ENCODE results near the gene ILK. TPM values are rescaled to one million over a fixed set of nuclear protein-coding genes. Genes with fewer than 3 reads are reported as not detected.

Gene ILK
- total RNA-seq, 1 experiment from 2014 or later, result 69.7 TPM

DNA sequence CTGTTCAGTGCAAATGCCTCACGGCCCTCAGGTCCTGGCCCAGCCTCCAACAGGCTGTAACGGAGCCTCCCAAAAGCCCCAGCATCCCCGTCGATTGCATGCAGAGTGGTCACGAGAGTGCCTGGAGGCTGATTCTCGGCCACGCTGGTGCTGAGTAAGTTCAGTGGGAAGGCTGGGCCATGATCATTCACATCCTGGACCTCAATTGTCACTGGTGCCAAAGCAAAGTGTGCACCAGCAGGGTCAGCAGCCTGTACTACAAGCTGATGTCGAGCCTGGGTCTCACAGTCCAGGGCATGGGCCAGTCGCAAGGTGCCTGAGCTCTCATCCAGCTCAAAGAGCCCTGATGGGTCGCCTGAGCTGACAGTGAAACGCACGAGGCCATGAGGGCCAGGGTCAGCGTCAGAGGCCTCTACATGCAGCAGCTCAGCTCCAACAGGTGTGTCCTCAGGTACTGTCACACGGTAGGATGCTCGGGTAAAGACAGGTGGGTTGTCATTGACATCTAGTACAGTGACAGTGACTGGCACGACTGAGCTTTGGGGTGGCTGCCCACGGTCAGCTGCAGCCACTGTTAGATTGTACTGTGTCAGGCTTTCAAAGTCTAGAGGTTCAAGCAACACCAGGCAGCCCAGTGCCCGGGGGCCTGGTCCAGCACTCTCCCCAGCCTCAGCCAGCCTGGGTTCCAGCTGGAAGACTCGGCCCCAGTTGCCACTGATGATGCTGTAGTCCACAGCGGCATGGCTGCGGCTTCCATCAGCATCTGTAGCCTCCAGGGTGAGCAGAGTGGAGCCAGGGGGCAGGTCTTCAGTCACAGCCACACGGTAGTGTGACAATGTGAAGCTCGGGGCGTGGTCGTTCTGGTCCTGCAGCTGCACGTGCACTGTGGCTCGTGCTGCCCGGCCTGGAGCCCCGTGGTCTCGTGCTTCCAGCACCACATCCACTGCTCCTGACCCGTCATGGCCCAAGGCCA, 20.1 kb downstream of the ILK start:
- intact Hi-C loops (cut with micrococcal nuclease; ENCODE audit: unreplicated experiment), result no loop called here
- Histone ChIP-seq H3K4me3 (no peak overlapping the region), H3K4me1 (replicated peaks; ENCODE audit: insufficient read depth) (peaks cover 4% of the 10 kb centered on the region; the same call in 1 of the 2 replicates), H3K9me3 (ENCODE audit: insufficient read depth, low read depth) (no peaks in the 10 kb centered on the region), H3F3A (ENCODE audit: insufficient read depth, low read depth) (no peaks in the 10 kb centered on the region), H3K27ac (no peak overlapping the region), H3K79me2 (ENCODE audit: low read depth) (peaks cover 1% of the 10 kb centered on the region; the same call in 1 of the 2 replicates), H2AFZ (no peak overlapping the region), H3K4me2 (no peak overlapping the region), H4K20me1 (ENCODE audit: insufficient read depth) (no peaks in the 10 kb centered on the region), H3K27me3 (ENCODE audit: insufficient read depth, low read depth) (no peaks in the 10 kb centered on the region), H3K9me2 (ENCODE audit: insufficient read depth) (no peaks in the 10 kb centered on the region), H3K36me3 (ENCODE audit: low read depth) (no peaks in the 10 kb centered on the region)
- TF ChIP-seq, protein P1, sequence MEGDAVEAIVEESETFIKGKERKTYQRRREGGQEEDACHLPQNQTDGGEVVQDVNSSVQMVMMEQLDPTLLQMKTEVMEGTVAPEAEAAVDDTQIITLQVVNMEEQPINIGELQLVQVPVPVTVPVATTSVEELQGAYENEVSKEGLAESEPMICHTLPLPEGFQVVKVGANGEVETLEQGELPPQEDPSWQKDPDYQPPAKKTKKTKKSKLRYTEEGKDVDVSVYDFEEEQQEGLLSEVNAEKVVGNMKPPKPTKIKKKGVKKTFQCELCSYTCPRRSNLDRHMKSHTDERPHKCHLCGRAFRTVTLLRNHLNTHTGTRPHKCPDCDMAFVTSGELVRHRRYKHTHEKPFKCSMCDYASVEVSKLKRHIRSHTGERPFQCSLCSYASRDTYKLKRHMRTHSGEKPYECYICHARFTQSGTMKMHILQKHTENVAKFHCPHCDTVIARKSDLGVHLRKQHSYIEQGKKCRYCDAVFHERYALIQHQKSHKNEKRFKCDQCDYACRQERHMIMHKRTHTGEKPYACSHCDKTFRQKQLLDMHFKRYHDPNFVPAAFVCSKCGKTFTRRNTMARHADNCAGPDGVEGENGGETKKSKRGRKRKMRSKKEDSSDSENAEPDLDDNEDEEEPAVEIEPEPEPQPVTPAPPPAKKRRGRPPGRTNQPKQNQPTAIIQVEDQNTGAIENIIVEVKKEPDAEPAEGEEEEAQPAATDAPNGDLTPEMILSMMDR (conservative IDR thresholded peaks at IDR 0.05), result no peak
- no peak for TF ChIP-seq EZH2 (IDR thresholded peaks at IDR 0.05; ENCODE audit: low read depth)
- no TSS peak for BruUV-seq (replicated peaks)
- ChIA-PET CTCF (no interaction called here), POLR2A (ENCODE audit: unreplicated experiment) (no interaction called here)
- no peak for DNase-seq

DNA sequence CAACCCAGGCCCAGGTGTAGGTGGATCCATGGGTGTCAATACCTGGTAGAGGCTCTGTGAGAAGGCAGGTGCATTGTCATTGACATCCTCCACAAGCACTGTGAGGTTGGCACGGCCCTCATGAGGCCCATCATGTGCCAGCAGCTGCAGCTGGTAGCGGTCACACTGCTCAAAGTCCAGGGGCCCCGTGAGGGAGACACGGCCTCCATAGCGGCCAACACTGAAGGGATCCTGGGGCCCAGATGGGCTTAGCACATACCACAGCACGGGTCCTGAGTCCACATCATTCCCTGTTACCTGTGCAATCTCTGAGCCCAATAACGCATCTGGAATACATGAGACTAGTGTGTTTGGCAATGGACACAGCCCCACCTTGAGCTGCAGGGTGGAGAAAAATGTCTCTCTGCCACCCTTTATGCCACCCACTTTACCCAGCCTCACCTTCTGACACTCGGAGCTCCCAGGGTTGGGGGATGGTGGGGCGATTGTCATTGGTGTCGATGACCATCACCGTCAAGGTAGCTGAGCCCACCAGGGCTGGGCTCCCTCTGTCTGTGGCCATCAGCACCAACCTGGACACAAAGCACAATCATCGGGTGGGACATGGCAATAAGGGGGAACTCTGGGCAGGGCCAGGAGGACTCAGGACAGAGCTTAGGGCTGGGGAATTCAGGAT, 21.7 kb downstream of the ILK start:
- intact Hi-C loops (cut with micrococcal nuclease; ENCODE audit: unreplicated experiment), result no loop called here
- Histone ChIP-seq H3K36me3 (ENCODE audit: low read depth) (no peaks in the 10 kb centered on the region), H3K9me2 (ENCODE audit: insufficient read depth) (no peaks in the 10 kb centered on the region), H3K4me1 (replicated peaks; ENCODE audit: insufficient read depth) (no peaks in the 10 kb centered on the region), H3K9me3 (ENCODE audit: insufficient read depth, low read depth) (no peaks in the 10 kb centered on the region), H4K20me1 (ENCODE audit: insufficient read depth) (no peaks in the 10 kb centered on the region), H3K79me2 (ENCODE audit: low read depth) (no peaks in the 10 kb centered on the region), H3K4me2 (no peak overlapping the region), H2AFZ (no peak overlapping the region), H3K27ac (no peak overlapping the region), H3K27me3 (ENCODE audit: insufficient read depth, low read depth) (no peaks in the 10 kb centered on the region), H3K4me3 (no peak overlapping the region), H3F3A (ENCODE audit: insufficient read depth, low read depth) (no peaks in the 10 kb centered on the region)
- BruUV-seq (replicated peaks), result no TSS peak
- CTCF ChIA-PET, result no interaction called here
- POLR2A ChIA-PET (ENCODE audit: unreplicated experiment), result no interaction called here
- no peak for DNase-seq
- TF ChIP-seq EZH2 (IDR thresholded peaks at IDR 0.05; ENCODE audit: low read depth), result no peak
- TF ChIP-seq, protein P1 (conservative IDR thresholded peaks at IDR 0.05), result no peak

DNA sequence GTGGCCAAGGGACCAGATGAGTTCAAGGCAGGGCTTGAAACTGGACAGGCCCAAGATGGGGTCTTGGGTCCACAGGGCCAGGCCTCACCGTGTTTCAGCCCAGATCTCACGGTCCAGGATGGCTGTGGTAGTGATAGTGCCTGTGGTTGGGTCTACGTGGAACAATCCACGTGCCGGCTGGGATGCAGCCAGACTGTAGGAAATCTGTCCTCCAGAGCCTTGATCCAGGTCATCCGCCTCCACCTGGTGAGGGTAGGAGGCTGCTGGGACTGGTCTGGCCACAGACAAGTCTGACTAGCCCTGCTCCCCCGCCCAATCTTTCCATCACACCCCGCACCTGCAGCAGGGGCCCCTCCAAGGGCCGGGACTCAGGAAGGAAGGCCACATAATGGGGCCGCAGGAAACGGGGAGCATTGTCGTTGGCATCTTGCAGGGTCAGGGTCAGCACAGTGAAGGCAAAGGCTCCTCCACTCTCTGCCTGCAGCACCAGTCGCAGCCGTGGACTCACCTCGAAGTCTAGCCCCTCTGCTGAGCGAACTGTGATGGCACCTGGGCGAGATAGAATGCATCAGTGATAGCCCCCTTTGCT, 22.4 kb downstream of the ILK start:
- Histone ChIP-seq H3K4me3 (no peak overlapping the region), H3K9me3 (ENCODE audit: insufficient read depth, low read depth) (no peaks in the 10 kb centered on the region), H3K36me3 (ENCODE audit: low read depth) (no peaks in the 10 kb centered on the region), H3K79me2 (ENCODE audit: low read depth) (no peaks in the 10 kb centered on the region), H3K4me1 (replicated peaks; ENCODE audit: insufficient read depth) (no peaks in the 10 kb centered on the region), H3K4me2 (no peak overlapping the region), H2AFZ (no peak overlapping the region), H3K27me3 (ENCODE audit: insufficient read depth, low read depth) (no peaks in the 10 kb centered on the region), H3K27ac (no peak overlapping the region), H3F3A (ENCODE audit: insufficient read depth, low read depth) (no peaks in the 10 kb centered on the region), H4K20me1 (ENCODE audit: insufficient read depth) (no peaks in the 10 kb centered on the region), H3K9me2 (ENCODE audit: insufficient read depth) (no peaks in the 10 kb centered on the region)
- no peak for TF ChIP-seq EZH2 (IDR thresholded peaks at IDR 0.05; ENCODE audit: low read depth)
- TF ChIP-seq, protein P1 (conservative IDR thresholded peaks at IDR 0.05), result no peak
- DNase-seq, result no peak
- no TSS peak for BruUV-seq (replicated peaks)
- intact Hi-C loops (cut with micrococcal nuclease; ENCODE audit: unreplicated experiment), result no loop called here
- ChIA-PET POLR2A (ENCODE audit: unreplicated experiment) (no interaction called here), CTCF (no interaction called here)

All from PC-9 (cell line).